ENCODE data around the gene SLC4A11. TPM values are rescaled to one million over a fixed set of nuclear protein-coding genes. Genes with fewer than 3 reads are reported as not detected.

The SLC4A11 gene
- polyA plus RNA-seq, 2 of the 4 experiments (the other 2 are of a cell fraction) = 2.0 to 10.7 TPM

GRCh38 chr20:3209257-3209945 is 29.6 kb downstream of the SLC4A11 start, which contains the start of gene ITPA:
Gene ITPA, plus strand, starts transcription at chr20:3209498. Its CDS starts 54 bp downstream, at chr20:3209552.
- under 1% methylated on average over 36 of the region's 48 CpGs for WGBS (ENCODE audit: missing lambda C conversion rate)
- FAIRE-seq (peak; percentile 28), ATAC-seq (peak; percentile 78 to 79), DNase-seq (ENCODE audit: low read depth in 1 of 2, low spot score in 1 of 2) (peak; percentile 58 to 81)
- ChIA-PET POLR2A (interaction anchor here (0.6 to 1.4 kb wide), 4 partner anchors 10 to 105 kb away, joined by 3 to 4 read pairs (median 3); partner anchors contain the start of gene SLC4A11), CTCF (interaction anchor here (0.5 to 8.6 kb wide), 5 partner anchors 11 to 105 kb away, joined by 3 to 79 read pairs (median 3); no protein-coding TSS in a partner anchor)
- H3K27ac ChIP-seq = peak within 1 kb of the TSS; percentile 90 to 93
- no peak for TF ChIP-seq RARB (CRISPR knock-in tag; IDR thresholded peaks at IDR 0.05)
- TF ChIP-seq MAX (IDR thresholded peaks at IDR 0.05) = peak; percentile 99
- TF ChIP-seq MYC (IDR thresholded peaks at IDR 0.05; ENCODE audit: borderline replicate concordance, low read length) = peak; percentile 90; the same call in 1 of the 2 replicates
- peak; percentile 65 for TF ChIP-seq PHF8 (IDR thresholded peaks at IDR 0.05; ENCODE audit: borderline replicate concordance, low read depth)
- TF ChIP-seq SREBF2 (IDR thresholded peaks at IDR 0.05) = no peak
- 0 out of 2 replicates have a peak, but pooled peaks have one; percentile 9 for TF ChIP-seq HOXB5 (CRISPR knock-in tag; IDR thresholded peaks at IDR 0.05)
- TF ChIP-seq CBX8 (IDR thresholded peaks at IDR 0.05) = no peak
- peak; percentile 71 for TF ChIP-seq POLR2A (IDR thresholded peaks at IDR 0.05; ENCODE audit: low read length)
- peak; percentile 51; the same call in 1 of the 2 replicates for TF ChIP-seq USF2 (IDR thresholded peaks at IDR 0.05)
- peak; percentile 56 to 94; a peak in 4 of 5 replicates for TF ChIP-seq JUN (IDR thresholded peaks at IDR 0.05)
- peak; percentile 81 for TF ChIP-seq RFX5 (IDR thresholded peaks at IDR 0.05)
- TF ChIP-seq, protein P1, sequence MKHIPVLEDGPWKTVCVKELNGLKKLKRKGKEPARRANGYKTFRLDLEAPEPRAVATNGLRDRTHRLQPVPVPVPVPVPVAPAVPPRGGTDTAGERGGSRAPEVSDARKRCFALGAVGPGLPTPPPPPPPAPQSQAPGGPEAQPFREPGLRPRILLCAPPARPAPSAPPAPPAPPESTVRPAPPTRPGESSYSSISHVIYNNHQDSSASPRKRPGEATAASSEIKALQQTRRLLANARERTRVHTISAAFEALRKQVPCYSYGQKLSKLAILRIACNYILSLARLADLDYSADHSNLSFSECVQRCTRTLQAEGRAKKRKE (CRISPR knock-in tag; IDR thresholded peaks at IDR 0.05; ENCODE audit: low read depth) = no peak
- TF ChIP-seq GATA3 (IDR thresholded peaks at IDR 0.05; ENCODE audit: borderline replicate concordance) = peak; percentile 11; the same call in 1 of the 2 replicates
- TF ChIP-seq, protein P2, sequence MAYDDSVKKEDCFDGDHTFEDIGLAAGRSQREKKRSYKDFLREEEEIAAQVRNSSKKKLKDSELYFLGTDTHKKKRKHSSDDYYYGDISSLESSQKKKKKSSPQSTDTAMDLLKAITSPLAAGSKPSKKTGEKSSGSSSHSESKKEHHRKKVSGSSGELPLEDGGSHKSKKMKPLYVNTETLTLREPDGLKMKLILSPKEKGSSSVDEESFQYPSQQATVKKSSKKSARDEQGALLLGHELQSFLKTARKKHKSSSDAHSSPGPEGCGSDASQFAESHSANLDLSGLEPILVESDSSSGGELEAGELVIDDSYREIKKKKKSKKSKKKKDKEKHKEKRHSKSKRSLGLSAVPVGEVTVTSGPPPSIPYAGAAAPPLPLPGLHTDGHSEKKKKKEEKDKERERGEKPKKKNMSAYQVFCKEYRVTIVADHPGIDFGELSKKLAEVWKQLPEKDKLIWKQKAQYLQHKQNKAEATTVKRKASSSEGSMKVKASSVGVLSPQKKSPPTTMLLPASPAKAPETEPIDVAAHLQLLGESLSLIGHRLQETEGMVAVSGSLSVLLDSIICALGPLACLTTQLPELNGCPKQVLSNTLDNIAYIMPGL (CRISPR knock-in tag; IDR thresholded peaks at IDR 0.05; ENCODE audit: borderline replicate concordance) = no peak
- no peak for TF ChIP-seq RCOR1 (IDR thresholded peaks at IDR 0.05; ENCODE audit: low read depth, low read length)
- TF ChIP-seq, protein P3, sequence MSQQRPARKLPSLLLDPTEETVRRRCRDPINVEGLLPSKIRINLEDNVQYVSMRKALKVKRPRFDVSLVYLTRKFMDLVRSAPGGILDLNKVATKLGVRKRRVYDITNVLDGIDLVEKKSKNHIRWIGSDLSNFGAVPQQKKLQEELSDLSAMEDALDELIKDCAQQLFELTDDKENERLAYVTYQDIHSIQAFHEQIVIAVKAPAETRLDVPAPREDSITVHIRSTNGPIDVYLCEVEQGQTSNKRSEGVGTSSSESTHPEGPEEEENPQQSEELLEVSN (IDR thresholded peaks at IDR 0.05; ENCODE audit: borderline replicate concordance, low read depth) = peak; percentile 52; the same call in 1 of the 2 replicates
- TF ChIP-seq BCL3 (IDR thresholded peaks at IDR 0.05) = peak; percentile 49; the same call in 1 of the 3 replicates
- peak within 1 kb of the TSS; percentile 95 for H3K4me2 ChIP-seq
- no peaks in the 10 kb centered on the region for H3K9me3 ChIP-seq
- peak within 1 kb of the TSS; percentile 84 for H3K4me3 ChIP-seq
- peaks cover 17% of the 10 kb centered on the region for H3K4me1 ChIP-seq

- DNase-seq (ENCODE audit: low read depth in 1 of 2, low spot score in 1 of 2) = no peak
- peak; percentile 14 to 26; a peak in 4 of 6 replicates for ATAC-seq
- WGBS (ENCODE audit: missing lambda C conversion rate) = 10% methylated on average over 10 of the region's 10 CpGs
- Histone ChIP-seq H3K4me3 (peak overlapping the region; percentile 84), H3K4me2 (peak overlapping the region; percentile 95), H3K4me1 (peaks cover 17% of the 10 kb centered on the region), H3K9me3 (no peaks in the 10 kb centered on the region), H3K27ac (peak overlapping the region; percentile 90 to 93)
- POLR2A ChIA-PET = interaction anchor here (0.6 to 1.4 kb wide), 4 partner anchors 9 to 104 kb away, joined by 3 to 4 read pairs (median 3); partner anchors contain the start of gene SLC4A11
- FAIRE-seq = no peak
- CTCF ChIA-PET = interaction anchor here (0.5 to 8.6 kb wide), 6 partner anchors 12 to 106 kb away, joined by 3 to 79 read pairs (median 3); no protein-coding TSS in a partner anchor
- TF ChIP-seq JUN (IDR thresholded peaks at IDR 0.05) (no peak), POLR2A (IDR thresholded peaks at IDR 0.05; ENCODE audit: low read length) (no peak), CHD2 (IDR thresholded peaks at IDR 0.05; ENCODE audit: low read length, partially characterized antibody) (no peak), SREBF2 (IDR thresholded peaks at IDR 0.05) (no peak), GATA3 (IDR thresholded peaks at IDR 0.05; ENCODE audit: borderline replicate concordance) (no peak), KDM1A (IDR thresholded peaks at IDR 0.05; ENCODE audit: low read depth) (no peak), ZFP36 (IDR thresholded peaks at IDR 0.05; ENCODE audit: borderline replicate concordance, partially characterized antibody) (no peak), HEYL (CRISPR knock-in tag; IDR thresholded peaks at IDR 0.05) (no peak), TP53 (CRISPR knock-in tag; IDR thresholded peaks at IDR 0.05) (no peak), ELK1 (IDR thresholded peaks at IDR 0.05; ENCODE audit: low read depth, low read length) (no peak), BCL3 (IDR thresholded peaks at IDR 0.05) (no peak)
Observed at GRCh38 chr20:3208786-3209256, 30.2 kb downstream of the SLC4A11 start.
